Spleen (tissue), 11 donors: ENCODE results near the gene CCDC12. TPM values are rescaled to one million over a fixed set of nuclear protein-coding genes. Genes with fewer than 3 reads are reported as not detected.
A peak's percentile ranks its signal among the peaks of the same experiment; 100 is the strongest.

Experiments used
- DNase-seq: peaks from one replicate; pipeline ENCODE4 v3.0.0-alpha.2; 2020
- H3K27ac ChIP-seq, 8 donors: fragments of 200-600 bp; sonication (generic) in 7 of 8; 1 replicate in 4 of 8; 2 replicates in 4 of 8; pipeline versions ENCODE4 v1.5.0 to v1.8.0; 2016 to 2021; ENCODE audit warnings: inconsistent platforms in 4 of 8, mild to moderate bottlenecking in 4 of 8, moderate library complexity in 1 of 8
- H3K27me3 ChIP-seq, 7 donors: fragments of 200-600 bp; sonication (generic) in 6 of 7; replicated peaks in 1 of 7; 1 replicate in 4 of 7; 2 replicates in 3 of 7; pipeline versions ENCODE4 v1.5.0 to v1.8.0; 2016 to 2021; ENCODE audit warnings: inconsistent platforms in 3 of 7, mild to moderate bottlenecking in 1 of 7
- H3K36me3 ChIP-seq, 6 donors: fragments of 200-600 bp; sonication (generic) in 5 of 6; 1 replicate in 4 of 6; 2 replicates in 2 of 6; pipeline versions ENCODE4 v1.5.0 to v1.8.0; 2016 to 2021; ENCODE audit warnings: inconsistent platforms in 2 of 6
- H3K4me1 ChIP-seq, 6 donors: fragments of 200-600 bp; sonication (generic) in 5 of 6; 1 replicate in 3 of 6; 2 replicates in 3 of 6; pipeline versions ENCODE4 v1.5.0 to v1.8.0; 2016 to 2021; ENCODE audit warnings: inconsistent platforms in 3 of 6
- H3K4me3 ChIP-seq, 8 donors: fragments of 200-600 bp; sonication (generic) in 7 of 8; 1 replicate in 4 of 8; 2 replicates in 4 of 8; pipeline versions ENCODE4 v1.5.0 to v1.8.0; 2016 to 2021; ENCODE audit warnings: inconsistent platforms in 4 of 8, mild to moderate bottlenecking in 4 of 8, moderate library complexity in 2 of 8
- H3K9me3 ChIP-seq, 8 donors: fragments of 200-600 bp; sonication (generic) in 7 of 8; 1 replicate in 4 of 8; 2 replicates in 4 of 8; pipeline versions ENCODE4 v1.5.0 to v1.8.0; 2016 to 2021; ENCODE audit warnings: inconsistent platforms in 4 of 8
- CTCF ChIP-seq, 11 experiments: fragments of 200-600 bp in 7 of 11; fragments of 450-650 bp in 4 of 11; sonication (generic) in 4 of 11; IDR thresholded peaks in 8 of 11; conservative IDR thresholded peaks in 3 of 11; 1 replicate in 7 of 11; 2 replicates in 4 of 11; pipeline versions ENCODE4 v1.4.0 to v1.8.0; 2016 to 2021; ENCODE audit warnings: antibody characterized with exemption in 11 of 11, inconsistent platforms in 4 of 11, mild to moderate bottlenecking in 1 of 11
- POLR2A ChIP-seq, 3 donors: fragments of 450-650 bp; IDR thresholded peaks; one replicate each; pipeline ENCODE4 v1.5.1; 2017; ENCODE audit warnings: antibody characterized with exemption in 3 of 3, mild to moderate bottlenecking in 1 of 3
- POLR2AphosphoS5 ChIP-seq, 3 donors: sonication (generic); formaldehyde crosslinking; IDR thresholded peaks; one replicate each; pipeline ENCODE4 v1.5.1; 2017; ENCODE audit warnings: antibody characterized with exemption in 3 of 3
- WGBS, 5 donors: extraction: QIAGEN DNeasy Blood & Tissue Kit in 3 of 5; methylation state at CpG; one replicate each; pipeline versions ENCODE4 v1.1.5 to v1.1.7; 2013 to 2018; 5-methylcytosine and 5-hydroxymethylcytosine counted together
- intact Hi-C: fragments of 100-400 bp; cut with DNase I; formaldehyde crosslinking; loops from one replicate; pipeline ENCODE4 v1.15.0; 2023; ENCODE audit warnings: low total_unique reads
- polyA plus RNA-seq, 3 donors: library from polyadenylated mRNA; stranded (reverse); fragments of 200-250 nt; gene quantifications; one replicate each; pipeline ENCODE4 v1.2.1, GENCODE V29; 2013
- small RNA-seq, 4 donors: library from RNA; depleted of rRNA; stranded (forward); fragments of <200 nt; gene quantifications; one replicate each; pipeline ENCODE3, GENCODE V24; 2016
- total RNA-seq, 7 donors: library from RNA; depleted of rRNA in 3 of 7; stranded (reverse); fragments of >200 nt in 3 of 7; fragmentation: NEBNext Ultra II Directional in 4 of 7; extraction: Animal tissue kit (Norgen Biotek cat#: 25700) in 4 of 7; gene quantifications; one replicate each; pipeline versions ENCODE4 v1.1.0 to v1.2.1, GENCODE V29; 2016 to 2021
- donor health status: healthy with polysubstance abuse.
- donor health status: DM: no; HTN: no; CAD: no; lungs with moderate emphysema.
- donor health status: DM: no; HTN: no; CAD: no.
- donor health status: Bipolar disorder and iron deficiency.
- donor health status: healthy.
- donor health status: DM: no; HTN: no; CAD: no.
- donor health status: DM: yes; HTN: yes; CAD: no.

CCDC12 gene
- total and polyA plus RNA-seq, 10 donors = 36.5 to 124 (median 55.7) TPM

- Histone ChIP-seq H3K27ac (peak overlapping the region in 5 of 8 donors; percentile 58 to 75 (median 65)), H3K36me3 (no peaks in the 10 kb centered on the region), H3K4me1 (peaks cover 8 to 66% (median 28%) of the 10 kb centered on the region in 6 donors), H3K27me3 (peaks cover 0 to 5% (median 0%) of the 10 kb centered on the region in 7 donors), H3K9me3 (no peaks in the 10 kb centered on the region), H3K4me3 (no peak overlapping the region)
- DNase-seq = no peak
- intact Hi-C loops = no loop called here
- 9 to 18% (median 14%) methylated on average over 16 to 18 of the region's 18 CpGs for WGBS, 5 donors
- no peak for TF ChIP-seq CTCF (IDR thresholded peaks at IDR 0.05 in 8 of 11, conservative IDR thresholded peaks at IDR 0.05 in 3 of 11)
- no peak for TF ChIP-seq POLR2A (IDR thresholded peaks at IDR 0.05)
- no peak for TF ChIP-seq POLR2AphosphoS5 (IDR thresholded peaks at IDR 0.05)
Measured at GRCh38 chr3:46874430-46874829, 102.1 kb downstream of the CCDC12 start.

GRCh38 chr3:46873521-46873920 lies 103.0 kb downstream of the CCDC12 start:
- Histone ChIP-seq H3K4me1 (peaks cover 8 to 70% (median 31%) of the 10 kb centered on the region in 6 donors), H3K27ac (peak overlapping the region in 7 of 8 donors; percentile 19 to 75 (median 62)), H3K9me3 (no peaks in the 10 kb centered on the region), H3K36me3 (no peaks in the 10 kb centered on the region), H3K4me3 (no peak overlapping the region), H3K27me3 (peaks cover 0 to 6% (median 0%) of the 10 kb centered on the region in 7 donors)
- intact Hi-C loops = no loop called here
- 34 to 45% (median 40%) methylated on average over 4 to 5 of the region's 5 CpGs for WGBS, 5 donors
- DNase-seq = no peak
- TF ChIP-seq CTCF (IDR thresholded peaks at IDR 0.05 in 8 of 11, conservative IDR thresholded peaks at IDR 0.05 in 3 of 11) (no peak), POLR2AphosphoS5 (IDR thresholded peaks at IDR 0.05) (peak; percentile 32 to 64 (median 39)), POLR2A (IDR thresholded peaks at IDR 0.05) (no peak)

Small RNA genes lying within 50 kb of the gene (small RNA-seq; reads per million reads assigned to genes)
- 0 reads per million in 4 donors for gene AC109583.2

Other genes starting within 250 kb of the CCDC12 start
- gene MYL3, start 113.3 kb downstream of the CCDC12 start, total RNA-seq = 10 to 100 TPM in 2 of 7 donors, 1 to 10 TPM in 5; 1.9 to 16.2 (median 7.3) TPM
- gene MYL3, start 113.3 kb downstream of the CCDC12 start, polyA plus RNA-seq = 1 to 10 TPM; 2.6 to 6.7 (median 5.3) TPM
- 10 to 100 TPM in 6 of 7 donors, 1 to 10 TPM in 1; 5.1 to 38.7 (median 21.9) TPM for gene PTH1R, start 99.0 kb downstream of the CCDC12 start, total RNA-seq
- 100 to 1,000 TPM in 1 of 3 donors, 10 to 100 TPM in 2; 61.8 to 190 (median 67.1) TPM for gene PTH1R, start 99.0 kb downstream of the CCDC12 start, polyA plus RNA-seq
- 100 to 1,000 TPM; 101 to 271 (median 162) TPM for gene NBEAL2, start 2.9 kb upstream of the CCDC12 start, total RNA-seq
- gene NBEAL2, start 2.9 kb upstream of the CCDC12 start, polyA plus RNA-seq = 100 to 1,000 TPM in 2 of 3 donors, 10 to 100 TPM in 1; 44.0 to 126 (median 119) TPM
- gene SETD2, start 187.4 kb upstream of the CCDC12 start, total RNA-seq = 10 to 100 TPM; 55.3 to 94.0 (median 73.0) TPM
- gene SETD2, start 187.4 kb upstream of the CCDC12 start, polyA plus RNA-seq = 10 to 100 TPM; 10.4 to 15.1 (median 11.3) TPM